ENCODE measurements around the gene RAB33A.

- TF ChIP-seq, protein P1, sequence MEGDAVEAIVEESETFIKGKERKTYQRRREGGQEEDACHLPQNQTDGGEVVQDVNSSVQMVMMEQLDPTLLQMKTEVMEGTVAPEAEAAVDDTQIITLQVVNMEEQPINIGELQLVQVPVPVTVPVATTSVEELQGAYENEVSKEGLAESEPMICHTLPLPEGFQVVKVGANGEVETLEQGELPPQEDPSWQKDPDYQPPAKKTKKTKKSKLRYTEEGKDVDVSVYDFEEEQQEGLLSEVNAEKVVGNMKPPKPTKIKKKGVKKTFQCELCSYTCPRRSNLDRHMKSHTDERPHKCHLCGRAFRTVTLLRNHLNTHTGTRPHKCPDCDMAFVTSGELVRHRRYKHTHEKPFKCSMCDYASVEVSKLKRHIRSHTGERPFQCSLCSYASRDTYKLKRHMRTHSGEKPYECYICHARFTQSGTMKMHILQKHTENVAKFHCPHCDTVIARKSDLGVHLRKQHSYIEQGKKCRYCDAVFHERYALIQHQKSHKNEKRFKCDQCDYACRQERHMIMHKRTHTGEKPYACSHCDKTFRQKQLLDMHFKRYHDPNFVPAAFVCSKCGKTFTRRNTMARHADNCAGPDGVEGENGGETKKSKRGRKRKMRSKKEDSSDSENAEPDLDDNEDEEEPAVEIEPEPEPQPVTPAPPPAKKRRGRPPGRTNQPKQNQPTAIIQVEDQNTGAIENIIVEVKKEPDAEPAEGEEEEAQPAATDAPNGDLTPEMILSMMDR (IDR thresholded peaks at IDR 0.05; ENCODE audit: poor library complexity, severe bottlenecking): no peak
- no peak for TF ChIP-seq POLR2AphosphoS5 (IDR thresholded peaks at IDR 0.05)
- no peak for TF ChIP-seq TAF1 (IDR thresholded peaks at IDR 0.05; ENCODE audit: low read depth)
- TF ChIP-seq, protein P2, sequence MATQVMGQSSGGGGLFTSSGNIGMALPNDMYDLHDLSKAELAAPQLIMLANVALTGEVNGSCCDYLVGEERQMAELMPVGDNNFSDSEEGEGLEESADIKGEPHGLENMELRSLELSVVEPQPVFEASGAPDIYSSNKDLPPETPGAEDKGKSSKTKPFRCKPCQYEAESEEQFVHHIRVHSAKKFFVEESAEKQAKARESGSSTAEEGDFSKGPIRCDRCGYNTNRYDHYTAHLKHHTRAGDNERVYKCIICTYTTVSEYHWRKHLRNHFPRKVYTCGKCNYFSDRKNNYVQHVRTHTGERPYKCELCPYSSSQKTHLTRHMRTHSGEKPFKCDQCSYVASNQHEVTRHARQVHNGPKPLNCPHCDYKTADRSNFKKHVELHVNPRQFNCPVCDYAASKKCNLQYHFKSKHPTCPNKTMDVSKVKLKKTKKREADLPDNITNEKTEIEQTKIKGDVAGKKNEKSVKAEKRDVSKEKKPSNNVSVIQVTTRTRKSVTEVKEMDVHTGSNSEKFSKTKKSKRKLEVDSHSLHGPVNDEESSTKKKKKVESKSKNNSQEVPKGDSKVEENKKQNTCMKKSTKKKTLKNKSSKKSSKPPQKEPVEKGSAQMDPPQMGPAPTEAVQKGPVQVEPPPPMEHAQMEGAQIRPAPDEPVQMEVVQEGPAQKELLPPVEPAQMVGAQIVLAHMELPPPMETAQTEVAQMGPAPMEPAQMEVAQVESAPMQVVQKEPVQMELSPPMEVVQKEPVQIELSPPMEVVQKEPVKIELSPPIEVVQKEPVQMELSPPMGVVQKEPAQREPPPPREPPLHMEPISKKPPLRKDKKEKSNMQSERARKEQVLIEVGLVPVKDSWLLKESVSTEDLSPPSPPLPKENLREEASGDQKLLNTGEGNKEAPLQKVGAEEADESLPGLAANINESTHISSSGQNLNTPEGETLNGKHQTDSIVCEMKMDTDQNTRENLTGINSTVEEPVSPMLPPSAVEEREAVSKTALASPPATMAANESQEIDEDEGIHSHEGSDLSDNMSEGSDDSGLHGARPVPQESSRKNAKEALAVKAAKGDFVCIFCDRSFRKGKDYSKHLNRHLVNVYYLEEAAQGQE (IDR thresholded peaks at IDR 0.05; ENCODE audit: borderline replicate concordance): no peak
- TF ChIP-seq EZH2 (IDR thresholded peaks at IDR 0.05; ENCODE audit: borderline replicate concordance, insufficient read depth, low read length, poor library complexity, severe bottlenecking): no peak
- TF ChIP-seq RAD21 (conservative IDR thresholded peaks at IDR 0.05): no peak
- TF ChIP-seq EP300 (conservative IDR thresholded peaks at IDR 0.05; ENCODE audit: poor library complexity, severe bottlenecking): no peak
- no peak for TF ChIP-seq SMC3 (conservative IDR thresholded peaks at IDR 0.05; ENCODE audit: poor library complexity)
These were observed 35.3 kb upstream of the RAB33A start for GRCh38 chrX:130136496-130136895.
